AG09309 (cell line): ENCODE data around the gene MEIOC.

ENCODE experiments used
- DNase-seq: peaks from one replicate; pipeline ENCODE4 v3.0.0-alpha.2; 2010; ENCODE audit warnings: low read depth
- H3K4me3 ChIP-seq: 2 replicates; pipeline ENCODE4 v1.5.1; 2011; ENCODE audit warnings: mild to moderate bottlenecking, low read depth, low read length, moderate library complexity; ENCODE audit not compliant: control insufficient read depth
- TF ChIP-seq, protein P1 (sequence below): IDR thresholded peaks from 2 replicates; pipeline ENCODE4 v1.5.1; 2011; ENCODE audit warnings: mild to moderate bottlenecking, low read depth, low read length, inconsistent platforms; ENCODE audit not compliant: insufficient read depth, control insufficient read depth; ENCODE audit errors: missing control alignments

MEIOC gene

GRCh38 chr17:44661835-44662234 is 5.6 kb downstream of the MEIOC start:
- DNase-seq, result no peak
- TF ChIP-seq, protein P1, sequence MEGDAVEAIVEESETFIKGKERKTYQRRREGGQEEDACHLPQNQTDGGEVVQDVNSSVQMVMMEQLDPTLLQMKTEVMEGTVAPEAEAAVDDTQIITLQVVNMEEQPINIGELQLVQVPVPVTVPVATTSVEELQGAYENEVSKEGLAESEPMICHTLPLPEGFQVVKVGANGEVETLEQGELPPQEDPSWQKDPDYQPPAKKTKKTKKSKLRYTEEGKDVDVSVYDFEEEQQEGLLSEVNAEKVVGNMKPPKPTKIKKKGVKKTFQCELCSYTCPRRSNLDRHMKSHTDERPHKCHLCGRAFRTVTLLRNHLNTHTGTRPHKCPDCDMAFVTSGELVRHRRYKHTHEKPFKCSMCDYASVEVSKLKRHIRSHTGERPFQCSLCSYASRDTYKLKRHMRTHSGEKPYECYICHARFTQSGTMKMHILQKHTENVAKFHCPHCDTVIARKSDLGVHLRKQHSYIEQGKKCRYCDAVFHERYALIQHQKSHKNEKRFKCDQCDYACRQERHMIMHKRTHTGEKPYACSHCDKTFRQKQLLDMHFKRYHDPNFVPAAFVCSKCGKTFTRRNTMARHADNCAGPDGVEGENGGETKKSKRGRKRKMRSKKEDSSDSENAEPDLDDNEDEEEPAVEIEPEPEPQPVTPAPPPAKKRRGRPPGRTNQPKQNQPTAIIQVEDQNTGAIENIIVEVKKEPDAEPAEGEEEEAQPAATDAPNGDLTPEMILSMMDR, result no peak
- H3K4me3 ChIP-seq, result no peak overlapping the region

- H3K4me3 ChIP-seq, result no peak overlapping the region
- DNase-seq, result no peak
- TF ChIP-seq, protein P1, result no peak
Observed at GRCh38 chr17:44663095-44663494, 6.8 kb downstream of the MEIOC start.

GRCh38 chr17:44664867-44665266 is 8.6 kb downstream of the MEIOC start:
- TF ChIP-seq, protein P1, result no peak

DNA sequence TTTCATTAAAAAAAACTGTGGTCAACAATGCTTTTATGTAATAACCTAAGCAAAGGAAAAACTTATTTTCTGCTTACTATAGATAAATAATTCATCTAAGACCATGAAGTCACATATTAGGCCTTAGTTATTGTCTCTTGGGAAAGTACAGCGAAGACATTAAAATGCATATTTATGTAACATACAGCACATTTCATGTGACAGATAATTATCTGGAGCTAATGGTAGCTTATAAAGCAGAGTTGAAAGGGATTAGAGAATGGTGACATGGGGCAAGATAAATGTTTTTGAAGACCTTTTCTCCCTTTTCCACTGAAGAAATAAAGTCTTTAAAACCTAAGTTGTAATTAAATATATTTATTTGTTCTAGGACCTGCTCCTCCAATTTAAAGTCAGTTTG is 9.7 kb downstream of the MEIOC start:
- TF ChIP-seq, protein P1, result no peak
- no peak for DNase-seq

More at GRCh38 chr17:44664867-44665266, 8.6 kb downstream of the MEIOC start:
- H3K4me3 ChIP-seq, result no peak overlapping the region
- no peak for DNase-seq

GRCh38 chr17:44672479-44673093 is 16.3 kb downstream of the MEIOC start:
- TF ChIP-seq, protein P1, result peak; percentile 53
- H3K4me3 ChIP-seq, result no peak overlapping the region
- DNase-seq, result no peak

More for the DNA sequence above, 9.7 kb downstream of the MEIOC start:
- no peak overlapping the region for H3K4me3 ChIP-seq

GRCh38 chr17:44673893-44674292 is 17.6 kb downstream of the MEIOC start:
- TF ChIP-seq, protein P1, result no peak
- DNase-seq, result no peak
- H3K4me3 ChIP-seq, result no peak overlapping the region
